Progenitor cell of endocrine pancreas (in vitro differentiated cells): ENCODE data around the gene PNMA8A. TPM values are rescaled to one million over a fixed set of nuclear protein-coding genes. Genes with fewer than 3 reads are reported as not detected.

Experiments
- DNase-seq: peaks from one replicate; pipeline ENCODE4 v3.0.0; 2021; ENCODE audit warnings: low spot score; ENCODE audit not compliant: unreplicated experiment
- H3K27ac Mint-ChIP-seq: 2 replicates; pipeline ENCODE4 v1.8.0; 2021; ENCODE audit warnings: mild to moderate bottlenecking, moderate library complexity, mixed read lengths
- H3K27me3 Mint-ChIP-seq: 2 replicates; pipeline ENCODE4 v1.8.0; 2021; ENCODE audit warnings: mixed read lengths
- H3K36me3 Mint-ChIP-seq: 2 replicates; pipeline ENCODE4 v1.8.0; 2022; ENCODE audit warnings: mixed read lengths; ENCODE audit not compliant: insufficient read depth
- H3K4me1 Mint-ChIP-seq: 2 replicates; pipeline ENCODE4 v1.8.0; 2021; ENCODE audit warnings: low read depth, mixed read lengths
- H3K4me3 Mint-ChIP-seq: 2 replicates; pipeline ENCODE4 v1.8.0; 2021; ENCODE audit warnings: low read depth, mild to moderate bottlenecking, moderate library complexity, mixed read lengths
- H3K9me3 Mint-ChIP-seq: 2 replicates; pipeline ENCODE4 v1.8.0; 2021; ENCODE audit warnings: low read depth, mixed read lengths
- total RNA-seq: library from RNA; stranded (reverse); gene quantifications from 2 replicates; pipeline ENCODE4 v1.2.1, GENCODE V29; 2021
- TF ChIP-seq, protein P1 (sequence below): fragments of 200-600 bp; sonication (generic); IDR thresholded peaks from one replicate; pipeline ENCODE4 v1.5.0; 2021; ENCODE audit warnings: antibody characterized with exemption, mild to moderate bottlenecking; ENCODE audit not compliant: unreplicated experiment

The PNMA8A gene
- total RNA-seq, 1 donor from 2014 or later = 27.5 TPM

- TF ChIP-seq, protein P1, sequence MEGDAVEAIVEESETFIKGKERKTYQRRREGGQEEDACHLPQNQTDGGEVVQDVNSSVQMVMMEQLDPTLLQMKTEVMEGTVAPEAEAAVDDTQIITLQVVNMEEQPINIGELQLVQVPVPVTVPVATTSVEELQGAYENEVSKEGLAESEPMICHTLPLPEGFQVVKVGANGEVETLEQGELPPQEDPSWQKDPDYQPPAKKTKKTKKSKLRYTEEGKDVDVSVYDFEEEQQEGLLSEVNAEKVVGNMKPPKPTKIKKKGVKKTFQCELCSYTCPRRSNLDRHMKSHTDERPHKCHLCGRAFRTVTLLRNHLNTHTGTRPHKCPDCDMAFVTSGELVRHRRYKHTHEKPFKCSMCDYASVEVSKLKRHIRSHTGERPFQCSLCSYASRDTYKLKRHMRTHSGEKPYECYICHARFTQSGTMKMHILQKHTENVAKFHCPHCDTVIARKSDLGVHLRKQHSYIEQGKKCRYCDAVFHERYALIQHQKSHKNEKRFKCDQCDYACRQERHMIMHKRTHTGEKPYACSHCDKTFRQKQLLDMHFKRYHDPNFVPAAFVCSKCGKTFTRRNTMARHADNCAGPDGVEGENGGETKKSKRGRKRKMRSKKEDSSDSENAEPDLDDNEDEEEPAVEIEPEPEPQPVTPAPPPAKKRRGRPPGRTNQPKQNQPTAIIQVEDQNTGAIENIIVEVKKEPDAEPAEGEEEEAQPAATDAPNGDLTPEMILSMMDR = no peak
- no peaks in the 10 kb centered on the region for H3K36me3 Mint-ChIP-seq
- peaks cover 7% of the 10 kb centered on the region for H3K27me3 Mint-ChIP-seq
- no peak for DNase-seq
- no peak overlapping the region for H3K4me3 Mint-ChIP-seq
- no peaks in the 10 kb centered on the region for H3K9me3 Mint-ChIP-seq
- H3K27ac Mint-ChIP-seq = no peak overlapping the region
- peaks cover 7% of the 10 kb centered on the region for H3K4me1 Mint-ChIP-seq
Measured at GRCh38 chr19:46423188-46423587, 48.2 kb downstream of the PNMA8A start.

- H3K27me3 Mint-ChIP-seq = no peaks in the 10 kb centered on the region
- no peak overlapping the region for H3K4me3 Mint-ChIP-seq
- H3K36me3 Mint-ChIP-seq = no peaks in the 10 kb centered on the region
- TF ChIP-seq, protein P1 = no peak
- H3K9me3 Mint-ChIP-seq = no peaks in the 10 kb centered on the region
- no peak for DNase-seq
- peaks cover 7% of the 10 kb centered on the region for H3K4me1 Mint-ChIP-seq
- H3K27ac Mint-ChIP-seq = no peak overlapping the region
Measured at GRCh38 chr19:46422344-46422743, 49.0 kb downstream of the PNMA8A start.

DNA sequence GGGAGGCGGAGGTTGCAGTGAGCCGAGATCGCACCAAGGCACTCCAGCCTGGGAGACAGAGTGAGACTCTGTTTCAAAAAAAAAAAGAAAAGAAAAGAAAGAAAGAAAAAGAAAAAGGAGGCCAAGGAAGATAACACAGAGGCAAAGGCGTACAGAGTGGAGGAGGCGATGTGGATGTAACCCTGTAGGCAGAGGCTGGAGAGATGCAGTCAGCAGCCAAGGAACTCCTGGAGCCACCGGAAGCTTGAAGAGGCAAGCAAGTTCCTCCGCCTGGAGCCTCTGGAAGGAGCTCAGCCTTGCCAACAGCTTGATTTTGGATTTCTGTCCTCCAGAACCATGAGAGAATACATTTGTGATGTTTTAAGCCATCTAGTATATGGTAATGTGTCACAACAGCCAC lies 51.3 kb downstream of the PNMA8A start:
- TF ChIP-seq, protein P1 = no peak
- peaks cover 10% of the 10 kb centered on the region for H3K4me1 Mint-ChIP-seq
- H3K27ac Mint-ChIP-seq = no peak overlapping the region
- no peaks in the 10 kb centered on the region for H3K27me3 Mint-ChIP-seq
- no peak overlapping the region for H3K4me3 Mint-ChIP-seq
- H3K9me3 Mint-ChIP-seq = no peaks in the 10 kb centered on the region
- H3K36me3 Mint-ChIP-seq = no peaks in the 10 kb centered on the region
- no peak for DNase-seq

Other genes starting within 250 kb of the PNMA8A start
- gene IGFL1, start 241.8 kb downstream of the PNMA8A start, total RNA-seq = not detected in 2 replicates
- gene HIF3A, start 174.5 kb downstream of the PNMA8A start, total RNA-seq = 31.1 and 37.6 TPM in 2 replicates
- 97.8 and 102 TPM in 2 replicates for gene PPP5C, start 124.5 kb downstream of the PNMA8A start, total RNA-seq
- gene CCDC8, start 58.0 kb downstream of the PNMA8A start, total RNA-seq = 31.6 and 33.8 TPM in 2 replicates
- 0.19 and 0.36 TPM in 2 replicates for gene PNMA8C, start 42.6 kb downstream of the PNMA8A start, total RNA-seq
- 1.8 and 2.1 TPM in 2 replicates for gene PNMA8B, start 24.3 kb upstream of the PNMA8A start, total RNA-seq
- gene CALM3, start 129.8 kb upstream of the PNMA8A start, total RNA-seq = 387 and 399 TPM in 2 replicates
- gene PTGIR, start 153.5 kb upstream of the PNMA8A start, total RNA-seq = not detected in 2 replicates
- gene GNG8, start 164.6 kb upstream of the PNMA8A start, total RNA-seq = not detected in 2 replicates
- 2.6 and 3.1 TPM in 2 replicates for gene DACT3, start 189.6 kb upstream of the PNMA8A start, total RNA-seq
- gene PRKD2, start 245.6 kb upstream of the PNMA8A start, total RNA-seq = 69.3 and 74.9 TPM in 2 replicates